Skeletal muscle cell (primary cell): ENCODE measurements around the gene PRICKLE1.

Experiments used
- DNase-seq: peaks from one replicate; pipeline ENCODE4 v3.0.0-alpha.2; 2010; ENCODE audit warnings: low read depth
- H3K4me3 ChIP-seq: 2 replicates; pipeline ENCODE4 v1.5.1; 2011; ENCODE audit warnings: low read depth, mild to moderate bottlenecking, control low read depth, low read length, moderate library complexity

PRICKLE1 gene

GRCh38 chr12:42421844-42422779 lies 167.4 kb downstream of the PRICKLE1 start:
- H3K4me3 ChIP-seq, result no peak overlapping the region
- peak; percentile 52 for DNase-seq

GRCh38 chr12:42420395-42420794 lies 169.2 kb downstream of the PRICKLE1 start:
- no peak for DNase-seq
- H3K4me3 ChIP-seq, result no peak overlapping the region

- H3K4me3 ChIP-seq, result no peak overlapping the region
- no peak for DNase-seq
Observed at GRCh38 chr12:42410340-42410739, 179.2 kb downstream of the PRICKLE1 start.

- DNase-seq, result no peak
- no peak overlapping the region for H3K4me3 ChIP-seq
Observed at GRCh38 chr12:42409471-42409870, 180.1 kb downstream of the PRICKLE1 start.

- H3K4me3 ChIP-seq, result no peak overlapping the region
- DNase-seq, result no peak
Observed at GRCh38 chr12:42407306-42407705, 182.2 kb downstream of the PRICKLE1 start.
